Transverse colon (tissue), 4 donors: ENCODE measurements around the gene FAM110D.

Source experiments
- POLR2A ChIP-seq: fragments of 450-650 bp; IDR thresholded peaks from one replicate; pipeline ENCODE4 v1.6.1; 2016; ENCODE audit warnings: antibody characterized with exemption, mild to moderate bottlenecking, moderate library complexity
- POLR2AphosphoS5 ChIP-seq, 3 donors: sonication (generic); formaldehyde crosslinking; IDR thresholded peaks; one replicate each; pipeline ENCODE4 v1.6.1; 2016; ENCODE audit warnings: antibody characterized with exemption in 3 of 3
- TF ChIP-seq, protein P1 (sequence below), 5 experiments: fragments of 200-600 bp in 3 of 5; fragments of 450-650 bp in 2 of 5; sonication (generic) in 3 of 5; IDR thresholded peaks; 1 replicate in 2 of 5; 2 replicates in 3 of 5; pipeline ENCODE4 v1.5.1; 2016 to 2017; ENCODE audit warnings: antibody characterized with exemption in 5 of 5, inconsistent platforms in 3 of 5, mild to moderate bottlenecking in 2 of 5, moderate library complexity in 1 of 5

DNA sequence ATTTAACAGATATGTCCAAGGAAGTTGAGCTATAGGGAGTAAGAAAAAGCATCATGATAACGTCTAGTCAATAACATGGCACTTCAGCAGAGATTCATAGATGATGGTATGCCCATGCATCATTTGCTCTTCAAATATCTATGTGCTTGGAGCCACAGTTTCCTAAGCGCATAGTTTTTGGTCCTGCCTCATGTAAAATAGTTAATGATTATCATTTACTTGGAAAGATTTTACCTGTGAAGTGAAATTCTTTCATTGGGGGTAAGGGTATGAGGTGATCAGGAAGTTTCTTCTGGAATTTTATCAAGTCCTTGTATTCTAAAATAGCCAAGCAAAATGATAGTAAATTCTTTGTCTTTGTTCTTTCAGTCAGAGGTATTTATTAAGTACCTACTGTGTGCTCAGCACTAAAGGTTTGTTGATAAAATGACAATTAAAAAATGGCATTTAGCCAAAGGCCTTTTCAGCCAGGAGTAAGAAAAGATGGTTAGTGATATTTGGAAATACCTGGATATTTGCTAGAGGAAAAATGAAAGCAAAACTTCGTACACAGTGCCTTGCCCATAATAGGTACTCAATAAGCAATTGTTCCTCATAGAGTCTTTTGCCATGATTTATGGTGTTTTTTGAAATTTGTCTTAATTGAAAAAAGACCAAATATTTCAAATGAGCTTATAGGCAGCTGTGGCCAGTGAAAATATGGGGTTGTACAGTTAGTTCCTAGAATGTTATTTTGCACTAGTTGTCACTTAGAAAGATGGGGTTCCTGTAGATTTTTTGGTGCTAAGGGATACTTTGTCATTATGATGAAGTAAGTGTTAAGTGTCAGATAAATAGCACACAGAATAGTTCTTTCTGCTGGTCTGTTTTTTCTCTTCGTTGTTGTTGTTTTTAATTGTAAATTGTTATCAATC is 34.2 kb upstream of the FAM110D start:
- TF ChIP-seq, protein P1, sequence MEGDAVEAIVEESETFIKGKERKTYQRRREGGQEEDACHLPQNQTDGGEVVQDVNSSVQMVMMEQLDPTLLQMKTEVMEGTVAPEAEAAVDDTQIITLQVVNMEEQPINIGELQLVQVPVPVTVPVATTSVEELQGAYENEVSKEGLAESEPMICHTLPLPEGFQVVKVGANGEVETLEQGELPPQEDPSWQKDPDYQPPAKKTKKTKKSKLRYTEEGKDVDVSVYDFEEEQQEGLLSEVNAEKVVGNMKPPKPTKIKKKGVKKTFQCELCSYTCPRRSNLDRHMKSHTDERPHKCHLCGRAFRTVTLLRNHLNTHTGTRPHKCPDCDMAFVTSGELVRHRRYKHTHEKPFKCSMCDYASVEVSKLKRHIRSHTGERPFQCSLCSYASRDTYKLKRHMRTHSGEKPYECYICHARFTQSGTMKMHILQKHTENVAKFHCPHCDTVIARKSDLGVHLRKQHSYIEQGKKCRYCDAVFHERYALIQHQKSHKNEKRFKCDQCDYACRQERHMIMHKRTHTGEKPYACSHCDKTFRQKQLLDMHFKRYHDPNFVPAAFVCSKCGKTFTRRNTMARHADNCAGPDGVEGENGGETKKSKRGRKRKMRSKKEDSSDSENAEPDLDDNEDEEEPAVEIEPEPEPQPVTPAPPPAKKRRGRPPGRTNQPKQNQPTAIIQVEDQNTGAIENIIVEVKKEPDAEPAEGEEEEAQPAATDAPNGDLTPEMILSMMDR (IDR thresholded peaks at IDR 0.05): no peak
- TF ChIP-seq POLR2AphosphoS5 (IDR thresholded peaks at IDR 0.05) (no peak), POLR2A (no peak)
